HL-60 (cell line): ENCODE data around the gene SYCN.
"Not testable (repeated sequence)": the region's sequence is repeated elsewhere in the genome, so short reads cannot be mapped to it uniquely, and the experiment has no call there.

Source experiments
- DNase-seq, 2 experiments: peaks; one replicate each; pipeline ENCODE4 v3.0.0-alpha.2; 2010 to 2020; ENCODE audit warnings: low read depth in 1 of 2, low spot score in 1 of 2
- H3K27ac ChIP-seq: fragments of 250-450 bp; sonication (Bioruptor Pico); replicated peaks from 2 replicates; pipeline ENCODE4 v1.5.1; 2020; ENCODE audit warnings: mild to moderate bottlenecking, moderate library complexity
- H3K27me3 ChIP-seq: fragments of 250-450 bp; sonication (Bioruptor Pico); 2 replicates; pipeline ENCODE4 v1.5.1; 2021; ENCODE audit warnings: mild to moderate bottlenecking, moderate library complexity; ENCODE audit not compliant: insufficient read depth, poor library complexity, severe bottlenecking
- H3K4me3 ChIP-seq: replicated peaks from 2 replicates; pipeline ENCODE4 v1.5.1; 2011; ENCODE audit warnings: mild to moderate bottlenecking, control low read depth, low read length; ENCODE audit not compliant: insufficient read depth
- CTCF ChIP-seq: IDR thresholded peaks from one replicate; pipeline ENCODE4 v1.5.1; 2011; ENCODE audit warnings: low read length, control low read depth, inconsistent platforms; ENCODE audit not compliant: insufficient read depth
- GABPA ChIP-seq: IDR thresholded peaks from 2 replicates; pipeline ENCODE4 v1.6.1; 2012; ENCODE audit warnings: low read depth
- POLR2AphosphoS5 ChIP-seq: IDR thresholded peaks from 2 replicates; pipeline ENCODE4 v1.6.1; 2012; ENCODE audit warnings: low read depth
- REST ChIP-seq: IDR thresholded peaks from 2 replicates; pipeline ENCODE4 v1.6.1; 2012; ENCODE audit warnings: low read depth; ENCODE audit not compliant: insufficient replicate concordance
- SPI1 ChIP-seq: IDR thresholded peaks from 2 replicates; pipeline ENCODE4 v1.6.1; 2012; ENCODE audit warnings: low read depth, mild to moderate bottlenecking, borderline replicate concordance

Gene SYCN

GRCh38 chr19:39218230-39219007 is 14.4 kb upstream of the SYCN start:
- no peak overlapping the region for H3K27ac ChIP-seq
- H3K27me3 ChIP-seq = no peaks in the 10 kb centered on the region
- no peak for DNase-seq
- H3K4me3 ChIP-seq = no peak overlapping the region
- TF ChIP-seq REST (no peak), CTCF (no peak), POLR2AphosphoS5 (no peak), SPI1 (no peak), GABPA (no peak)

GRCh38 chr19:39217094-39217493 is 13.0 kb upstream of the SYCN start:
- H3K27ac ChIP-seq = no peak overlapping the region
- DNase-seq = no peak
- no peak for TF ChIP-seq SPI1
- no peak for TF ChIP-seq GABPA
- no peak for TF ChIP-seq CTCF
- no peaks in the 10 kb centered on the region for H3K27me3 ChIP-seq
- H3K4me3 ChIP-seq = no peak overlapping the region

GRCh38 chr19:39215323-39215722 is 11.3 kb upstream of the SYCN start:
- DNase-seq, H3K27ac ChIP-seq, H3K27me3 ChIP-seq, H3K4me3 ChIP-seq: not testable (repeated sequence)

GRCh38 chr19:39212375-39212742 is 8.3 kb upstream of the SYCN start:
- peak in 1 of 2 experiments; percentile 47 for DNase-seq
- no peak overlapping the region for H3K27ac ChIP-seq
- TF ChIP-seq SPI1 = no peak
- TF ChIP-seq POLR2AphosphoS5 = no peak
- TF ChIP-seq REST = no peak
- no peak for TF ChIP-seq GABPA
- TF ChIP-seq CTCF = no peak

More at GRCh38 chr19:39212375-39212742, 8.3 kb upstream of the SYCN start:
- Histone ChIP-seq H3K27me3 (no peaks in the 10 kb centered on the region), H3K4me3 (no peak overlapping the region)
